Central memory CD4-positive, alpha-beta T cell (primary cell): ENCODE data around the gene TAF11L3.
A peak's percentile ranks its signal among the peaks of the same experiment; 100 is the strongest.
"Not testable (repeated sequence)": the region's sequence is repeated elsewhere in the genome, so short reads cannot be mapped to it uniquely, and the experiment has no call there.

Source experiments
- DNase-seq: peaks from one replicate; pipeline ENCODE4 v3.0.0; 2022
- total RNA-seq, 3 experiments: gene quantifications; one replicate each; lab custom pipeline; 2026; lab: John Stamatoyannopoulos, UW

TAF11L3 gene
- 0 reads per million in 3 experiments for total RNA-seq

- DNase-seq = not testable (repeated sequence)
These were observed at the start of gene TAF11L3 for GRCh38 chr5:17518067-17518466. Gene TAF11L3, plus strand, starts transcription at chr5:17518367.

GRCh38 chr5:17470064-17470463 lies 48.1 kb upstream of the TAF11L3 start:
- no peak for DNase-seq

GRCh38 chr5:17475064-17475463 lies 43.1 kb upstream of the TAF11L3 start:
- DNase-seq = not testable (repeated sequence)

- DNase-seq = no peak
These were observed 41.1 kb upstream of the TAF11L3 start for GRCh38 chr5:17477043-17477442.

- DNase-seq = no peak
These were observed 40.4 kb upstream of the TAF11L3 start for GRCh38 chr5:17477573-17478265.

- DNase-seq = no peak
These were observed 36.8 kb upstream of the TAF11L3 start for GRCh38 chr5:17481378-17481777.

GRCh38 chr5:17482790-17483189 lies 35.4 kb upstream of the TAF11L3 start:
- no peak for DNase-seq

GRCh38 chr5:17486464-17487173 lies 31.5 kb upstream of the TAF11L3 start:
- not testable (repeated sequence) for DNase-seq

- no peak for DNase-seq
These were observed 31.0 kb upstream of the TAF11L3 start for GRCh38 chr5:17487174-17487512.

GRCh38 chr5:17491257-17491656 lies 26.9 kb upstream of the TAF11L3 start:
- not testable (repeated sequence) for DNase-seq

- no peak for DNase-seq
These were observed 25.4 kb upstream of the TAF11L3 start for GRCh38 chr5:17492770-17493169.

GRCh38 chr5:17497446-17497845 lies 20.7 kb upstream of the TAF11L3 start:
- DNase-seq = no peak

GRCh38 chr5:17497931-17498330 lies 20.2 kb upstream of the TAF11L3 start, which contains the start of gene TAF11L2:
Gene TAF11L2, plus strand, starts transcription at chr5:17498231.
- not testable (repeated sequence) for DNase-seq

- DNase-seq = no peak
These were observed 6.3 kb upstream of the TAF11L3 start for GRCh38 chr5:17511775-17512325.

- not testable (repeated sequence) for DNase-seq
These were observed 641 bp upstream of the TAF11L3 start for GRCh38 chr5:17517526-17517925.

- not testable (repeated sequence) for DNase-seq
These were observed 1.3 kb downstream of the TAF11L3 start for GRCh38 chr5:17519508-17519907.

- DNase-seq = not testable (repeated sequence)
These were observed 3.3 kb downstream of the TAF11L3 start, which contains the start of gene TAF11L4 for GRCh38 chr5:17521501-17521900. Gene TAF11L4, plus strand, starts transcription at chr5:17521801.

- DNase-seq = not testable (repeated sequence)
These were observed 6.8 kb downstream of the TAF11L3 start, which contains the start of gene TAF11L5 for GRCh38 chr5:17524935-17525334. Gene TAF11L5, plus strand, starts transcription at chr5:17525235.

- peak; percentile 17 for DNase-seq
These were observed 8.3 kb downstream of the TAF11L3 start for GRCh38 chr5:17526504-17526903.

- DNase-seq = not testable (repeated sequence)
These were observed 10.2 kb downstream of the TAF11L3 start, which contains the start of gene TAF11L6 for GRCh38 chr5:17528369-17528768. Gene TAF11L6, plus strand, starts transcription at chr5:17528669.
